Pancreas (tissue), 10 donors: ENCODE data around the gene CDK5R1. TPM values are rescaled to one million over a fixed set of nuclear protein-coding genes. Genes with fewer than 3 reads are reported as not detected.
A peak's percentile ranks its signal among the peaks of the same experiment; 100 is the strongest.

Experiments used
- ATAC-seq, 4 donors: fragments of 200-7000 bp; cut with Tn5 transposase; one replicate each; pipeline versions ENCODE4 v1.8.0 to v1.9.1; 2020; ENCODE audit warnings: mild to moderate bottlenecking in 4 of 4, moderate library complexity in 4 of 4
- DNase-seq, 6 donors: peaks; one replicate each; pipeline ENCODE4 v3.0.0-alpha.2; 2020
- FAIRE-seq: peaks from 2 replicates; lab custom pipeline; 2012; peaks lifted over from hg19 to GRCh38; lab: Jason Lieb, UNC
- H3K27ac ChIP-seq, 4 donors: fragments of 200-600 bp; sonication (generic); 1 replicate in 3 of 4; 2 replicates in 1 of 4; pipeline versions ENCODE4 v1.5.0 to v1.8.0; 2020
- H3K27me3 ChIP-seq, 4 donors: fragments of 200-600 bp; one replicate each; pipeline ENCODE4 v1.8.0; 2021
- H3K36me3 ChIP-seq, 3 donors: fragments of 200-600 bp; sonication (generic) in 1 of 3; one replicate each; pipeline versions ENCODE4 v1.5.0 to v1.8.0; 2020 to 2021
- H3K4me1 ChIP-seq, 3 donors: fragments of 200-600 bp; one replicate each; pipeline ENCODE4 v1.8.0; 2021
- H3K4me3 ChIP-seq, 4 donors: fragments of 200-600 bp; sonication (generic) in 2 of 4; one replicate each; pipeline versions ENCODE4 v1.5.0 to v1.8.0; 2020 to 2021
- H3K9me3 ChIP-seq, 4 donors: fragments of 200-600 bp; one replicate each; pipeline ENCODE4 v1.8.0; 2021
- WGBS, 2 donors: extraction: QIAGEN DNeasy Blood & Tissue Kit; methylation state at CpG; one replicate each; pipeline ENCODE4 v1.1.7; 2013; 5-methylcytosine and 5-hydroxymethylcytosine counted together
- intact Hi-C, 3 donors: fragments of 100-400 bp; cut with DNase I; formaldehyde crosslinking; loops; one replicate each; pipeline versions ENCODE4 v1.11.1 to v1.14.2; 2022
- polyA plus RNA-seq, 2 donors: library from polyadenylated mRNA; stranded (reverse); fragments of 200-250 nt; gene quantifications; one replicate each; pipeline ENCODE4 v1.2.3, GENCODE V29; 2013
- total RNA-seq, 6 donors: library from RNA; stranded (reverse); fragmentation: NEBNext Ultra II Directional in 4 of 6; extraction: Animal tissue kit (Norgen Biotek cat#: 25700) in 4 of 6; gene quantifications; one replicate each; pipeline versions ENCODE4 v1.2.1 to v1.2.4, GENCODE V29; 2021 to 2023
- TF ChIP-seq, protein P1 (sequence below), 4 donors: fragments of 200-600 bp; sonication (generic) in 3 of 4; IDR thresholded peaks; one replicate each; pipeline versions ENCODE4 v1.5.0 to v1.8.0; 2021; ENCODE audit warnings: antibody characterized with exemption in 4 of 4
- donor health status: healthy with polysubstance abuse.
- donor health status: DM: no; HTN: no; CAD: no; lungs with moderate emphysema.
- donor health status: DM: no; HTN: no; CAD: no.
- donor health status: control.
- donor health status: control.
- donor health status: Bipolar disorder and iron deficiency.
- donor health status: DM: yes; HTN: yes; CAD: no.
- donor health status: DM: no; HTN: no; CAD: no.
- donor health status: DM: no; HTN: no; CAD: no.
- donor health status: DM: yes; HTN: yes; CAD: no.

CDK5R1 gene
- total and polyA plus RNA-seq, 8 donors: 0.46 to 5.1 (median 1.0) TPM

DNA sequence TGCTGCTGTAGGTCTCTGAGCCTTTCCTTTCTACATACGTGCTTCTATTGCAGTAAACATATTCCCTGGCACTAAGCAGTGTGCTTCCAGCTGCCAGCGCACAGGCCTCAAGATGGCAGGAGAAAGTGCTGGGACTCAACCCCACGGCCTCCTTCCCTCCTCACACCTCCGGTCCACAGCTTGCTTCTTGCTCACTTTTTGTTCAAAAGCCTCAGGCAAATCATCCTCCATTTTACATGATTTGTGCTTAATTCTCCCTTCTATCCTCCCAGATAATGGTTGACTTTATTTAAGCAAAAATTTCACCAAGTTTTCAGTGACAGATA is 5.4 kb downstream of the CDK5R1 start:
- H3K27me3 ChIP-seq: no peaks in the 10 kb centered on the region
- ATAC-seq (no peak), DNase-seq (no peak), FAIRE-seq (no peak)
- intact Hi-C loops: no loop called here
- H3K4me1 ChIP-seq: peaks cover 0 to 4% (median 0%) of the 10 kb centered on the region in 3 donors
- 91 to 96% methylated on average over 4 of the region's 4 CpGs for WGBS, 2 donors
- no peaks in the 10 kb centered on the region for H3K36me3 ChIP-seq
- H3K9me3 ChIP-seq: no peaks in the 10 kb centered on the region
- TF ChIP-seq, protein P1, sequence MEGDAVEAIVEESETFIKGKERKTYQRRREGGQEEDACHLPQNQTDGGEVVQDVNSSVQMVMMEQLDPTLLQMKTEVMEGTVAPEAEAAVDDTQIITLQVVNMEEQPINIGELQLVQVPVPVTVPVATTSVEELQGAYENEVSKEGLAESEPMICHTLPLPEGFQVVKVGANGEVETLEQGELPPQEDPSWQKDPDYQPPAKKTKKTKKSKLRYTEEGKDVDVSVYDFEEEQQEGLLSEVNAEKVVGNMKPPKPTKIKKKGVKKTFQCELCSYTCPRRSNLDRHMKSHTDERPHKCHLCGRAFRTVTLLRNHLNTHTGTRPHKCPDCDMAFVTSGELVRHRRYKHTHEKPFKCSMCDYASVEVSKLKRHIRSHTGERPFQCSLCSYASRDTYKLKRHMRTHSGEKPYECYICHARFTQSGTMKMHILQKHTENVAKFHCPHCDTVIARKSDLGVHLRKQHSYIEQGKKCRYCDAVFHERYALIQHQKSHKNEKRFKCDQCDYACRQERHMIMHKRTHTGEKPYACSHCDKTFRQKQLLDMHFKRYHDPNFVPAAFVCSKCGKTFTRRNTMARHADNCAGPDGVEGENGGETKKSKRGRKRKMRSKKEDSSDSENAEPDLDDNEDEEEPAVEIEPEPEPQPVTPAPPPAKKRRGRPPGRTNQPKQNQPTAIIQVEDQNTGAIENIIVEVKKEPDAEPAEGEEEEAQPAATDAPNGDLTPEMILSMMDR (IDR thresholded peaks at IDR 0.05): no peak
- H3K4me3 ChIP-seq: no peak overlapping the region
- H3K27ac ChIP-seq: no peak overlapping the region

DNA sequence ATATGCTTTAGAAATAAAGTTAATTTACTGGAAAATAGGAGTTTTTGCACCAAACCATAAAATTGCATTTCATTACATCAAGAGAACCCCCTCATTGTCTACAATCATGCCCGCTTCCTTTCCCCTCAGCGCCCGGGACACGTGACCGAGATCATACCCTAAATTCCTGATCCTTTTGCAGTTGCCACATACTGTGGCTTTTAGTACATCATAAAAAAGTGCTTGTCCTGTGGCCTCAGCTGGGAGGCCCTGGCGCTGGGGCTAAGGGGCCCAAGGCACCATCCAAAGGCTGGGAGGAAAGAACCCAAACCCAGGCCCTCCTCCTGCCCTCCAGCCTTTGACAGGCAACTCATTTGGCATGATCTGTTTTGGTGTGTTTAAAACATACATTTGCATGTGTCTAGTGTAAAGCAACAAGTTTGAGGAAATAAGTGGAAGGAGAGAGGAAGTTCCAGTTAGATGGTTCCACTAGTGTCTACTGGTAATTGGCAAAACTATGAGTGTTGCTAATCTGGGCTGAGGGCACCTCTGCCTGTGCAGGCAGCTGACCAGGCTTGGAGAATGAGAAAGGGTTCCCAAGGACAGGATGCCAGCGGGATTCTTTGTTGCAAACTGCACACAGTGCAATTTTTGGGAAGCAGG is 6.0 kb downstream of the CDK5R1 start:
- FAIRE-seq: no peak
- peaks cover 0 to 1% (median 0%) of the 10 kb centered on the region in 3 donors for H3K4me1 ChIP-seq
- TF ChIP-seq, protein P1 (IDR thresholded peaks at IDR 0.05): no peak
- intact Hi-C loops: no loop called here
- no peaks in the 10 kb centered on the region for H3K27me3 ChIP-seq
- H3K36me3 ChIP-seq: no peaks in the 10 kb centered on the region
- 90 to 98% methylated on average over 7 of the region's 7 CpGs for WGBS, 2 donors
- ATAC-seq: peak in 1 of 4 donors; percentile 15
- DNase-seq: no peak
- H3K9me3 ChIP-seq: no peaks in the 10 kb centered on the region
- no peak overlapping the region for H3K4me3 ChIP-seq
- no peak overlapping the region for H3K27ac ChIP-seq

- DNase-seq: no peak
- H3K27me3 ChIP-seq: no peaks in the 10 kb centered on the region
- no peak for ATAC-seq
- intact Hi-C loops: no loop called here
- WGBS, 2 donors: 87 to 91% methylated on average over 15 of the region's 15 CpGs
- no peaks in the 10 kb centered on the region for H3K4me1 ChIP-seq
- H3K36me3 ChIP-seq: no peaks in the 10 kb centered on the region
- no peak for FAIRE-seq
- H3K9me3 ChIP-seq: no peaks in the 10 kb centered on the region
- H3K4me3 ChIP-seq: no peak overlapping the region
- TF ChIP-seq, protein P1 (IDR thresholded peaks at IDR 0.05): no peak
- H3K27ac ChIP-seq: no peak overlapping the region
These were observed 6.8 kb downstream of the CDK5R1 start for GRCh38 chr17:32493571-32493970.

- no peak overlapping the region for H3K27ac ChIP-seq
- ATAC-seq (no peak), DNase-seq (peak in 1 of 6 donors; percentile 73), FAIRE-seq (no peak)
- no peaks in the 10 kb centered on the region for H3K36me3 ChIP-seq
- 93 to 97% methylated on average over 11 of the region's 11 CpGs for WGBS, 2 donors
- no peaks in the 10 kb centered on the region for H3K4me1 ChIP-seq
- H3K9me3 ChIP-seq: no peaks in the 10 kb centered on the region
- no peak overlapping the region for H3K4me3 ChIP-seq
- TF ChIP-seq, protein P1 (IDR thresholded peaks at IDR 0.05): no peak
- intact Hi-C loops: no loop called here
- no peaks in the 10 kb centered on the region for H3K27me3 ChIP-seq
These were observed 7.3 kb downstream of the CDK5R1 start for GRCh38 chr17:32493976-32494513.
